ENCODE measurements around the gene CTDSPL.

Gene CTDSPL

DNA sequence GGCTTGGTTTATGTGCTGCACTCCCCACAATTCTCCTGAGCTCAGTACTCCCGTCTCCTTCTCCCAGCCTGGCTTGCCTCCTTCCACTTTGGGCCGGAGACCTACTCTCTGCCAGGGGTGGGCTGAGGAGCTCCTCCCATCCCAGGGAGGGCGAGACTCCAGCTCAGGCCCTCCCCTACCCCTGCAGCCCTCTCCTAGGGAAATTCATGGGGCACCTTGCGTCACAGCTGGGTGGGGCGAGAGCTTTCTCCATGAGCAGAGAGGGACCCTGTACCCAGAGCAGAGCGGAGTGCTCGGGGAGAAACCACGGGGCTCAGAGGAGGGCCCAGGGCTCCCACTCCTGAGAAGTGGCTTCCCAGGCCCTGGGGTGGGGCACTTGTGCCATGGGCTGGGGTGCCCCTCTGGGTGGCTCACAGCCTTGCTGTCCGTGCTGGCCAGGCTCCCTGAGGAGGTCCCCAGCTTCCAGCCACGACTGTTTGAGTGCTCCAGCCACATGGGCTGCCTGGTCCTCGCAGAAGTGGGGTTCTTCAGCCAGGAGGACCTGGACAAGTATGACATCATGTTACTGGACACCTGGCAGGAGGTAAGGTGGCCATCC is 142.2 kb downstream of the CTDSPL start:
- no peak for TF ChIP-seq EZH2 (IDR thresholded peaks at IDR 0.05; ENCODE audit: borderline replicate concordance, low read depth, low read length, severe bottlenecking)
- TF ChIP-seq CTCF (IDR thresholded peaks at IDR 0.05; ENCODE audit: borderline replicate concordance, extremely low read depth, low read length, poor library complexity, severe bottlenecking) = no peak
- H3K9ac ChIP-seq (ENCODE audit: low read depth, low read length) = no peak overlapping the region
- H3K27ac ChIP-seq (ENCODE audit: low read length) = no peak overlapping the region
- no peaks in the 10 kb centered on the region for H3K9me3 ChIP-seq (ENCODE audit: insufficient read depth, low read length, severe bottlenecking)
- H3K4me1 ChIP-seq (ENCODE audit: insufficient read depth, low read length) = no peaks in the 10 kb centered on the region
- H3K27me3 ChIP-seq (ENCODE audit: insufficient read depth, low read length, poor library complexity) = no peaks in the 10 kb centered on the region
- peaks cover 92% of the 10 kb centered on the region for H3K36me3 ChIP-seq (ENCODE audit: insufficient read depth, low read length)
- ATAC-seq (ENCODE audit: insufficient read depth, low read depth) = no peak
- H3K4me3 ChIP-seq (ENCODE audit: low read depth in 1 of 2, low read length in 2 of 2) = no peak overlapping the region
- no peak for DNase-seq
- no peaks in the 10 kb centered on the region for H3K79me2 ChIP-seq (ENCODE audit: insufficient read depth, low read length)
- peaks cover 17% of the 10 kb centered on the region for H4K20me1 ChIP-seq (ENCODE audit: insufficient read depth, low read length)
- no peak overlapping the region for H3K4me2 ChIP-seq (ENCODE audit: insufficient read depth, low read length)
- no peak overlapping the region for H2AFZ ChIP-seq (ENCODE audit: low read depth, low read length)

DNA sequence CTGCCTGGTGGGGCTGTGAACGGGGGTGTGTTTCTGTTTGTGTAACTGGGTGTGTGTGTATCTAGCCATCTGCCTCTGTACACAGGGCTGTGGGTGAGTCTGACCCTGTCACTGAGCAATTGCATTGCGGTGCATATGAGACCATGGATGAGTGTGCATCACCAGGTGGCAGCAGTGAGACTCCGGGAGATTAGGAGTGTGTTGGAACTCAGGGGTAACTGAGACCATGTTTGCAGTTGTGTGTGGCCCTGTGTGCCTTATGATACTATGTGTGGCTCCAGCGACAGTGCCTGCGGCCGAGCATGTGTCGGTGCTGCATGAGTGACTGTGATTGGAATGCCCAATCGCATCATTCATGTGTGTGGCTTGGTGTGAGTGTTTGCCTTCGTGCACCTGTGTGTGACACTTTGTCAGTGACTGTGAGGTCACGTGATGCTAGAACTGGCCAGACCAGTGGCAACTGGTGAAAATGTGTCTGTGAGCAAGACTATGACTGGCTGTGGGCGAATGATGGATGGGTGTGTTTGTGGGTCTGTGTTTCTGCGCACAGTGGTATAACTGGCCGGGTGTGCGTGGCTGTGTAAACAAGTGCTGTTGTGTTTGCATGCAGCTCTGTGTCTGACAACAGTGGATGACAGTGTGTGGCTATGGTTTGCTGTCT is 142.9 kb downstream of the CTDSPL start:
- H3K79me2 ChIP-seq (ENCODE audit: insufficient read depth, low read length) = no peaks in the 10 kb centered on the region
- H3K27ac ChIP-seq (ENCODE audit: low read length) = no peak overlapping the region
- H2AFZ ChIP-seq (ENCODE audit: low read depth, low read length) = no peak overlapping the region
- ATAC-seq (ENCODE audit: insufficient read depth, low read depth) (peak; percentile 73), DNase-seq (peak; percentile 58)
- peaks cover 17% of the 10 kb centered on the region for H4K20me1 ChIP-seq (ENCODE audit: insufficient read depth, low read length)
- H3K4me2 ChIP-seq (ENCODE audit: insufficient read depth, low read length) = no peak overlapping the region
- H3K4me3 ChIP-seq (ENCODE audit: low read depth in 1 of 2, low read length in 2 of 2) = no peak overlapping the region
- TF ChIP-seq CTCF (IDR thresholded peaks at IDR 0.05; ENCODE audit: borderline replicate concordance, extremely low read depth, low read length, poor library complexity, severe bottlenecking) (peak; percentile 78), EZH2 (IDR thresholded peaks at IDR 0.05; ENCODE audit: borderline replicate concordance, low read depth, low read length, severe bottlenecking) (no peak)
- no peak overlapping the region for H3K9ac ChIP-seq (ENCODE audit: low read depth, low read length)
- H3K36me3 ChIP-seq (ENCODE audit: insufficient read depth, low read length) = peaks cover 88% of the 10 kb centered on the region
- no peaks in the 10 kb centered on the region for H3K27me3 ChIP-seq (ENCODE audit: insufficient read depth, low read length, poor library complexity)
- H3K9me3 ChIP-seq (ENCODE audit: insufficient read depth, low read length, severe bottlenecking) = no peaks in the 10 kb centered on the region
- no peaks in the 10 kb centered on the region for H3K4me1 ChIP-seq (ENCODE audit: insufficient read depth, low read length)

GRCh38 chr3:38005076-38006020 is 143.7 kb downstream of the CTDSPL start:
- Histone ChIP-seq H3K27ac (ENCODE audit: low read length) (no peak overlapping the region), H3K27me3 (ENCODE audit: insufficient read depth, low read length, poor library complexity) (no peaks in the 10 kb centered on the region), H3K4me2 (ENCODE audit: insufficient read depth, low read length) (no peak overlapping the region), H2AFZ (ENCODE audit: low read depth, low read length) (no peak overlapping the region), H3K36me3 (ENCODE audit: insufficient read depth, low read length) (peaks cover 82% of the 10 kb centered on the region), H3K9me3 (ENCODE audit: insufficient read depth, low read length, severe bottlenecking) (no peaks in the 10 kb centered on the region), H3K79me2 (ENCODE audit: insufficient read depth, low read length) (no peaks in the 10 kb centered on the region), H4K20me1 (ENCODE audit: insufficient read depth, low read length) (peaks cover 17% of the 10 kb centered on the region), H3K9ac (ENCODE audit: low read depth, low read length) (no peak overlapping the region), H3K4me1 (ENCODE audit: insufficient read depth, low read length) (no peaks in the 10 kb centered on the region), H3K4me3 (ENCODE audit: low read depth in 1 of 2, low read length in 2 of 2) (no peak overlapping the region)
- no peak for DNase-seq
- ATAC-seq (ENCODE audit: insufficient read depth, low read depth) = no peak
- TF ChIP-seq CTCF (IDR thresholded peaks at IDR 0.05; ENCODE audit: borderline replicate concordance, extremely low read depth, low read length, poor library complexity, severe bottlenecking) (no peak), EZH2 (IDR thresholded peaks at IDR 0.05; ENCODE audit: borderline replicate concordance, low read depth, low read length, severe bottlenecking) (no peak)
